Brain microvascular endothelial cell (primary cell): ENCODE measurements around the gene TGM2.

Experiments
- DNase-seq: peaks from one replicate; pipeline ENCODE4 v3.0.0-alpha.2; 2020
- H3K27ac ChIP-seq: fragments of 250-450 bp; sonication (Bioruptor Pico); 2 replicates; pipeline ENCODE4 v1.5.1; 2020; ENCODE audit warnings: mild to moderate bottlenecking, moderate library complexity
- H3K27me3 ChIP-seq: fragments of 250-450 bp; sonication (Bioruptor Pico); replicated peaks from 2 replicates; pipeline ENCODE4 v1.5.1; 2020; ENCODE audit warnings: mild to moderate bottlenecking
- H3K36me3 ChIP-seq: fragments of 250-450 bp; sonication (Bioruptor Pico); replicated peaks from 2 replicates; pipeline ENCODE4 v1.5.1; 2020; ENCODE audit warnings: mild to moderate bottlenecking
- H3K4me3 ChIP-seq: 2 replicates; pipeline ENCODE4 v1.5.1; 2011; ENCODE audit warnings: low read depth, mild to moderate bottlenecking, control low read depth, low read length, moderate library complexity
- in situ Hi-C: cut with HindIII; loops from 2 replicates; pipeline ENCODE4 v1.10.0; 2017; ENCODE audit warnings: low sequenced_read_pairs, low pct_ligation_motif_present
- TF ChIP-seq, protein P1 (sequence below): IDR thresholded peaks from 2 replicates; pipeline ENCODE4 v1.5.1; 2011; ENCODE audit warnings: low read depth, mild to moderate bottlenecking, moderate library complexity, low read length, control low read depth, inconsistent platforms; ENCODE audit errors: missing control alignments

TGM2 gene

DNA sequence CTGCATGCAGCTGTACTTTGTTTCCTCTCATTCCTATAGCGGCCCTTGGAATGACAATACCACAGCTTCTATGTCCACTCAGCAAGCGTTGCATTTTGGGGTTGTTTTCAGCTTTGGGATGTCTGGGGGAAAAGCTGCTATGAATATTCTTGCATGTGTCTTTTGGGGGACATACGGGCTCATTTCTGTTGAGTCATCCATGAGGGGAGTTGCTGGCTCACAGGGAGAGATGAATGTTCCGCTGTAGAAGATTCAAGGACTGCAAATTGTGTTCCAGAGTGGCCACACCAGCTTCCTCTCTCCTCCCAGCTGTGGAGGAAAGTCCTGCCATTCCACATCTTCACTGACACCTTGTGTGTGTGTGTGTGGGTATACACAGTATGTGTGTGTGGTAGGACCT, 43.3 kb downstream of the TGM2 start:
- TF ChIP-seq, protein P1, sequence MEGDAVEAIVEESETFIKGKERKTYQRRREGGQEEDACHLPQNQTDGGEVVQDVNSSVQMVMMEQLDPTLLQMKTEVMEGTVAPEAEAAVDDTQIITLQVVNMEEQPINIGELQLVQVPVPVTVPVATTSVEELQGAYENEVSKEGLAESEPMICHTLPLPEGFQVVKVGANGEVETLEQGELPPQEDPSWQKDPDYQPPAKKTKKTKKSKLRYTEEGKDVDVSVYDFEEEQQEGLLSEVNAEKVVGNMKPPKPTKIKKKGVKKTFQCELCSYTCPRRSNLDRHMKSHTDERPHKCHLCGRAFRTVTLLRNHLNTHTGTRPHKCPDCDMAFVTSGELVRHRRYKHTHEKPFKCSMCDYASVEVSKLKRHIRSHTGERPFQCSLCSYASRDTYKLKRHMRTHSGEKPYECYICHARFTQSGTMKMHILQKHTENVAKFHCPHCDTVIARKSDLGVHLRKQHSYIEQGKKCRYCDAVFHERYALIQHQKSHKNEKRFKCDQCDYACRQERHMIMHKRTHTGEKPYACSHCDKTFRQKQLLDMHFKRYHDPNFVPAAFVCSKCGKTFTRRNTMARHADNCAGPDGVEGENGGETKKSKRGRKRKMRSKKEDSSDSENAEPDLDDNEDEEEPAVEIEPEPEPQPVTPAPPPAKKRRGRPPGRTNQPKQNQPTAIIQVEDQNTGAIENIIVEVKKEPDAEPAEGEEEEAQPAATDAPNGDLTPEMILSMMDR, result no peak
- in situ Hi-C loops, result no loop called here
- no peaks in the 10 kb centered on the region for H3K36me3 ChIP-seq
- no peak overlapping the region for H3K27ac ChIP-seq
- no peak overlapping the region for H3K4me3 ChIP-seq
- H3K27me3 ChIP-seq, result no peaks in the 10 kb centered on the region
- no peak for DNase-seq

DNA sequence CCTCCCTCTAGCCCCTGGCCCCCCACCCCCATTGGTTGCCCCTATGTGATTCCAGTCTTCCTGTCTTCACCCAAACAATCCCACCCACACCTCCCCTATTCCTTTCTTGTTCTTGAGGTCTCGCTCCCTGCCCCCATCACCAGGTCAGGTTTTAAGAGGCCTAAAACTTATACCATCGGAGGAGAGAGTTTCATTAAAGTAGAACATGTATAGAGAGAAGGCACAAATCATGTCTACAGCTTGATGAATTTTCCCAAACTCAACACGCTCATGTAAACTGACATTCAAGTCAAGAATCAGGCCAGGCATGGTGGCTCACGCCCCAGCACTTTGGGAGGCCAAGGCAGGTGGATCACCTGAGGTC, 44.5 kb downstream of the TGM2 start:
- no peak overlapping the region for H3K4me3 ChIP-seq
- no peaks in the 10 kb centered on the region for H3K36me3 ChIP-seq
- no peak overlapping the region for H3K27ac ChIP-seq
- no peak for DNase-seq
- in situ Hi-C loops, result no loop called here
- H3K27me3 ChIP-seq, result no peaks in the 10 kb centered on the region
- TF ChIP-seq, protein P1, result no peak

DNA sequence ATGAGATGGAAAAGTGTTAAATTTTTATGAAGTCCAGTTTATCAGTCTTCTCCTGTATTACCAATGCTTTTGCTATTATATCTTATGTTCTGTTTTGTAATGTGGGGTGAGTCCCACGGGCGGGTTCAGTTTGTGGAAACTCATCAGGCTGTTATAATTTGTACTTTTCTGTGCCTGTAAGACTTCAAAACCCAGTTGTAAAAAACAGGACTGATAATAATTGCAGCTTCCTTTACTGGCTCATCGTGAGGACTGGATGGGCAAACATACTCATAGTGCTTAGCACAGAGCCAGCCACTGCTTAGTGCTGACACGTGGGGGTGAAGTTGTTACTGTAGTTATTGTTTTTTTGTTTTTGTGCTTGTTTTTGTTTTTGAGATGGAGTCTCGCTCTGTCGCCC, 45.6 kb downstream of the TGM2 start:
- no peak for DNase-seq
- H3K27ac ChIP-seq, result no peak overlapping the region
- in situ Hi-C loops, result no loop called here
- TF ChIP-seq, protein P1, result no peak
- H3K4me3 ChIP-seq, result no peak overlapping the region
- no peaks in the 10 kb centered on the region for H3K27me3 ChIP-seq
- no peaks in the 10 kb centered on the region for H3K36me3 ChIP-seq

DNA sequence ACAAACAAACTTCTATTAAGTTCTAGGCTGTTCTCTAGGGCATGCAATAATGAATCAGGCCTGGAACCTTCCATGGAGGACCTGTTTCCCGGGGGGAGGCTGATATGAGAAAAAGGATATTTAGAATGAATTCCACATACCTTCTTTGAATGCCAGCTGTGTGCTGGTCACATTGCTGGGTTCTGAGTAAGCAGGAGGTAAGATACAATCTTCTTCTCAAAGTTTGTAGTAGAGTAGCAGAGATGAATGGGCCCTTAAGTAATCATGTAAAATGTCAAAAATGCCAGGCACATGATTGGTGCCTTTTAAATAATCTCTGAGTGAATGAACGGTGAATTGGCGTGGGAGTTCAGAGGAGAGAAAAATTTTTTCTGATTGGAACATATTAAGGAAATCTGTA, 47.4 kb downstream of the TGM2 start:
- in situ Hi-C loops, result no loop called here
- Histone ChIP-seq H3K36me3 (no peaks in the 10 kb centered on the region), H3K4me3 (no peak overlapping the region), H3K27ac (peak overlapping the region; percentile 51), H3K27me3 (no peaks in the 10 kb centered on the region)
- TF ChIP-seq, protein P1, result no peak
- DNase-seq, result peak; percentile 79

DNA sequence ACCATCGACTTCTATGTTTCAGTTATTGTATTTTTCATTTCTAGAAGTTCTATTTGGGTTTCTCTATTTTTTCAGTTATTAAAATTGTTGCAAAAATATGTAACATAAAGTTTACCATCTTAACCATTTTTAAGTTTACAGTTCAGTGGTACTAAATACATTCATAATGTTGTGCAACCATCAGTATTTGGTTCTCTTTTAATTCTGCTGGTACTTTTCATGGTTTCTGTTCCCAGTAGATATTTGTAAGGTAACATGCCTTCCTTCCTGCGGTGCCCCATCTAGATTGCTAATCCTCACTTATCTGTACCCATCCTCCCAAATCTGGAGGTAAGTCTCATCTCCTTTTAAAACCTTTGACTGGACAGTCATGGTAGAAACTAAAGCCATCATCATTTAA, 47.9 kb downstream of the TGM2 start:
- in situ Hi-C loops, result no loop called here
- H3K4me3 ChIP-seq, result no peak overlapping the region
- H3K27me3 ChIP-seq, result no peaks in the 10 kb centered on the region
- peak overlapping the region; percentile 51 for H3K27ac ChIP-seq
- H3K36me3 ChIP-seq, result no peaks in the 10 kb centered on the region
- TF ChIP-seq, protein P1, result no peak
- DNase-seq, result no peak

DNA sequence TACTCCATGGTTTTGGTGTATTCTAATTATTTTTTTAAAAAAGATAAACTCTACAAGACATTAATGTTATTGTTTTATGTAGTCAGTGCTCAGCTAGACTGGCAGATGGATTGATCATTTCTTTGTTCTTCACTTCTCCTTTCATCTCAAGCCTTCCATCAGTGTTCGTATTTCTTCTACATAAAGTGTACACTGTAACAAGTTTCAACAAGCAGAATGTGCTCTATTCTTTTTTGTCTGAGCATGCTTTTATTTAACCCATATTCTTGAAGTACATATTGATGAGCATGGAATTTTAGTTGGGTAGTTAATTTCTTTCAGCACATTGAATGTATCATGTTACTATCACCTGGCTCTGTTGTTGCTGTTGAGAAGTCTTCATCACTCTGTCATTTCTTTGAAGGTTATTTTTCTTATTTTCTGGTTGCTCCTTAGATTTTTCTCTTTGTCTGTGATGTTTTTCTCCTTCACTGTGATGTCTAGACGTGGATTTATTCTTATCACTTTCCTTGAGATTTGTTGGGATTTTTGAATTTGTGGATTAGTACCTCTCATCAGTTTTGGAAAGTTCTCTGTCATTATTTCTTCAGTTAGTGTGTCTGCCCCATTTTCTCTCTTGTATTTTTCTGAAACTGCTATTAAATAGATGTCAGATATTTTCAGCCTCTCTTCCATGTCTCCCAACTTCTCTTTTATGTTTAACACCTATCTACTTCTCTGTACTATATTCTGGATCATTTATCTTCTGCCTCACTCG, 48.5 kb downstream of the TGM2 start:
- H3K27me3 ChIP-seq, result no peaks in the 10 kb centered on the region
- in situ Hi-C loops, result no loop called here
- H3K36me3 ChIP-seq, result no peaks in the 10 kb centered on the region
- no peak overlapping the region for H3K4me3 ChIP-seq
- TF ChIP-seq, protein P1, result no peak
- no peak overlapping the region for H3K27ac ChIP-seq
- DNase-seq, result no peak
